Vagina (tissue), 2 donors: ENCODE data around the gene LHB.

ENCODE experiments used
- CTCF ChIP-seq, 3 experiments: fragments of 450-650 bp in 2 of 3; fragments of 200-600 bp in 1 of 3; sonication (generic) in 1 of 3; IDR thresholded peaks; one replicate each; pipeline ENCODE4 v1.5.1; 2017 to 2019; ENCODE audit warnings: antibody characterized with exemption in 3 of 3, mild to moderate bottlenecking in 2 of 3, moderate library complexity in 2 of 3
- POLR2AphosphoS5 ChIP-seq, 2 donors: sonication (generic); formaldehyde crosslinking; IDR thresholded peaks; one replicate each; pipeline ENCODE4 v1.9.0; 2017; ENCODE audit warnings: antibody characterized with exemption in 2 of 2, mild to moderate bottlenecking in 2 of 2, low read depth in 1 of 2; ENCODE audit not compliant: insufficient read depth in 1 of 2

- no peak for TF ChIP-seq CTCF (IDR thresholded peaks at IDR 0.05)
- TF ChIP-seq POLR2AphosphoS5 (IDR thresholded peaks at IDR 0.05; ENCODE audit: insufficient read depth in 1 of 2, low read depth in 1 of 2): no peak
Measured at GRCh38 chr19:49064029-49064629, 47.2 kb upstream of the LHB start.
